Measurements from ENCODE around the gene CLCN3. TPM values are rescaled to one million over a fixed set of nuclear protein-coding genes. Genes with fewer than 3 reads are reported as not detected.
"Not testable (repeated sequence)": the region's sequence is repeated elsewhere in the genome, so short reads cannot be mapped to it uniquely, and the experiment has no call there.

Gene CLCN3
- total RNA-seq, 1 donor from 2014 or later, result 19.6 TPM

DNA sequence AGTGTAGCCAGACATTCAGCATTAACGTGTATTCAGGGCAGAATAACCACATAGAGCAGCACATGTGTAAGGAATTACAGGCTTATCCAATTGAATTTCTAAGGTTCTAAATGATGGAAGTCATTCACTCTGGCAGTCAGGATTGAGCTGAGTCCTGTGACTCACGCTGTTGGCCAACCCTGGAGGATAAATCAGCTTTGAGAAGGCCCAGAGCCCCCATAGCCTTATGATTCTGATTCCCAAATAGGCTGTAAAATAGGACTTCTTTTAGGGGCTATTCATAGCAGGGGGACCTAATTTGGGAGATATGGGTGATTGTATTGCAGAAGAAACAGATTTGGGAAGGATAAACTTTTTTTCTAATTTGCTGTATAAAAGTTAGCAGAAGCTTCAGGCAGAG is 145.5 kb downstream of the CLCN3 start:
- TF ChIP-seq, protein P1, sequence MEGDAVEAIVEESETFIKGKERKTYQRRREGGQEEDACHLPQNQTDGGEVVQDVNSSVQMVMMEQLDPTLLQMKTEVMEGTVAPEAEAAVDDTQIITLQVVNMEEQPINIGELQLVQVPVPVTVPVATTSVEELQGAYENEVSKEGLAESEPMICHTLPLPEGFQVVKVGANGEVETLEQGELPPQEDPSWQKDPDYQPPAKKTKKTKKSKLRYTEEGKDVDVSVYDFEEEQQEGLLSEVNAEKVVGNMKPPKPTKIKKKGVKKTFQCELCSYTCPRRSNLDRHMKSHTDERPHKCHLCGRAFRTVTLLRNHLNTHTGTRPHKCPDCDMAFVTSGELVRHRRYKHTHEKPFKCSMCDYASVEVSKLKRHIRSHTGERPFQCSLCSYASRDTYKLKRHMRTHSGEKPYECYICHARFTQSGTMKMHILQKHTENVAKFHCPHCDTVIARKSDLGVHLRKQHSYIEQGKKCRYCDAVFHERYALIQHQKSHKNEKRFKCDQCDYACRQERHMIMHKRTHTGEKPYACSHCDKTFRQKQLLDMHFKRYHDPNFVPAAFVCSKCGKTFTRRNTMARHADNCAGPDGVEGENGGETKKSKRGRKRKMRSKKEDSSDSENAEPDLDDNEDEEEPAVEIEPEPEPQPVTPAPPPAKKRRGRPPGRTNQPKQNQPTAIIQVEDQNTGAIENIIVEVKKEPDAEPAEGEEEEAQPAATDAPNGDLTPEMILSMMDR (IDR thresholded peaks at IDR 0.05), result no peak
- TF ChIP-seq POLR2AphosphoS5 (IDR thresholded peaks at IDR 0.05; ENCODE audit: insufficient read depth in 1 of 2, low read depth in 1 of 2) (no peak), POLR2A (IDR thresholded peaks at IDR 0.05) (no peak)

DNA sequence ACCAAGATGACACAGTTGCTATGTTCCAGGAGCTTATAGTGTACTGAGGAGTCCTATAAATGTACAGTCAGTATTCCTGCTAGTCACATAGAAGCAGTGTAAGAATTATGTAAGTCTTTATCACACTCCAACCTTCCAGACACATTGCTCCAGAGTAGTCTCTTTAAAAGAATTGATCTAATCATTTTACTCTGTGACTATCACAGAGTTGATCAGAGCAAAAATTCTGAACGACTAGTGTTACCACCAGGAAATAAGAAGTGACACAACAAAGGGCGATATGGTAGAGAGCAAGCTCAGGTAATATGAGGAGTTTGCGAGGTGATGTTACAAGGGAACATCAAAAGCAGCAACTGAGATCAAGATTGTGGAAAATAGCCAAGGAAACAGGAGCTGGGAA is 146.4 kb downstream of the CLCN3 start:
- Histone ChIP-seq H3K36me3 (no peaks in the 10 kb centered on the region), H3K27me3 (no peaks in the 10 kb centered on the region), H3K4me3 (no peak overlapping the region), H3K4me1 (no peaks in the 10 kb centered on the region), H3K9me3 (no peaks in the 10 kb centered on the region), H3K27ac (no peak overlapping the region)
- DNase-seq (ENCODE audit: extremely low spot score in 2 of 2), result no peak
- TF ChIP-seq, protein P1 (IDR thresholded peaks at IDR 0.05), result no peak
- TF ChIP-seq POLR2AphosphoS5 (IDR thresholded peaks at IDR 0.05; ENCODE audit: insufficient read depth in 1 of 2, low read depth in 1 of 2) (no peak), POLR2A (IDR thresholded peaks at IDR 0.05) (no peak)
- intact Hi-C loops (cut with DNase I), result no loop called here

More for the DNA sequence above, 145.5 kb downstream of the CLCN3 start:
- Histone ChIP-seq H3K4me3 (no peak overlapping the region), H3K4me1 (no peaks in the 10 kb centered on the region), H3K9me3 (no peaks in the 10 kb centered on the region), H3K27ac (no peak overlapping the region), H3K36me3 (no peaks in the 10 kb centered on the region), H3K27me3 (no peaks in the 10 kb centered on the region)
- intact Hi-C loops (cut with DNase I), result no loop called here
- DNase-seq (ENCODE audit: extremely low spot score in 2 of 2), result no peak

DNA sequence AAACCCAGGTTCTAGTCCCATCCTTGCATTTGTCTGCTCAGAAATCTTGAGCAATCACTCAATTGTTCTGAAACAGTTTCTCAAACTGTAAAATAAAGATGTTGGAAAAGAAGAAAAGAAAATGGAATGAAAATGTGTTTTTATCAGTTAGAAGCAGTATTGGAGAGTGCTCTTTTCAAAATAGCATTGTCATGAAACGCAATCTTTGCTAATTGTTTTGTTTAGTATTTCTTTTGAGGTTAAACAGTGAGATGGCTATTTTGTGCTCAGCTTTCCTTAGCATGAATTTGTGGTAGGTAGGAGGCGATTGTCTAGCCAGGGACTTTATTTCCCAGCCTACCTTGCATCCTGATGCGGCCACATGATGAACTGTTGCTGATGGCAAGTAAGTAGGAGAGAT is 148.0 kb downstream of the CLCN3 start:
- intact Hi-C loops (cut with DNase I), result no loop called here
- Histone ChIP-seq H3K36me3 (no peaks in the 10 kb centered on the region), H3K27ac (no peak overlapping the region), H3K4me1 (no peaks in the 10 kb centered on the region), H3K4me3 (no peak overlapping the region), H3K27me3 (no peaks in the 10 kb centered on the region), H3K9me3 (no peaks in the 10 kb centered on the region)
- no peak for DNase-seq (ENCODE audit: extremely low spot score in 2 of 2)
- TF ChIP-seq POLR2AphosphoS5 (IDR thresholded peaks at IDR 0.05; ENCODE audit: insufficient read depth in 1 of 2, low read depth in 1 of 2) (no peak), POLR2A (IDR thresholded peaks at IDR 0.05) (no peak)
- TF ChIP-seq, protein P1 (IDR thresholded peaks at IDR 0.05), result no peak

DNA sequence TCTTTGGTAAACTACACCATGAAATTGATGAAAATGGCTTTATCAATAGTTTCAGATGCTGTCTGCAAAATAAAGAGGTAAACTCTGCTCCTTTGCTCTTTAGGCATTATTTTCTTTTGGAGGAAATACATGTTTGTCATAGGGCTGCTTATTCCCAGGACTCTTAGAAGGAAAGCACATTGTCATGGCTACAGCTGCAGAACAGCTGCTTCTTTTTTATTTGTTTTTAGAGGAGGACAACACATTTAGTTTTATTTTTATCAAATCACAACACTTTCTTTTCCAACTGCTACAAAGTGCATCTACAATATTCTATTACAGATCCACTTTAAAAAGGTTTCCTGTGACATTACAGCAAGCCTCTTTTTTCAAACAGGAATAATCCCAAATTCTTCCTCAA is 150.0 kb downstream of the CLCN3 start:
- TF ChIP-seq POLR2AphosphoS5 (IDR thresholded peaks at IDR 0.05; ENCODE audit: insufficient read depth in 1 of 2, low read depth in 1 of 2), result no peak
- TF ChIP-seq, protein P1 (IDR thresholded peaks at IDR 0.05), result no peak
- TF ChIP-seq POLR2A (IDR thresholded peaks at IDR 0.05), result no peak
- H3K27ac ChIP-seq, result peak overlapping the region; percentile 66
- H3K27me3 ChIP-seq, result no peaks in the 10 kb centered on the region
- H3K36me3 ChIP-seq, result no peaks in the 10 kb centered on the region
- intact Hi-C loops (cut with DNase I), result no loop called here
- H3K9me3 ChIP-seq, result no peaks in the 10 kb centered on the region
- no peak for DNase-seq (ENCODE audit: extremely low spot score in 2 of 2)
- H3K4me3 ChIP-seq, result no peak overlapping the region
- H3K4me1 ChIP-seq, result peaks cover 9% of the 10 kb centered on the region

DNA sequence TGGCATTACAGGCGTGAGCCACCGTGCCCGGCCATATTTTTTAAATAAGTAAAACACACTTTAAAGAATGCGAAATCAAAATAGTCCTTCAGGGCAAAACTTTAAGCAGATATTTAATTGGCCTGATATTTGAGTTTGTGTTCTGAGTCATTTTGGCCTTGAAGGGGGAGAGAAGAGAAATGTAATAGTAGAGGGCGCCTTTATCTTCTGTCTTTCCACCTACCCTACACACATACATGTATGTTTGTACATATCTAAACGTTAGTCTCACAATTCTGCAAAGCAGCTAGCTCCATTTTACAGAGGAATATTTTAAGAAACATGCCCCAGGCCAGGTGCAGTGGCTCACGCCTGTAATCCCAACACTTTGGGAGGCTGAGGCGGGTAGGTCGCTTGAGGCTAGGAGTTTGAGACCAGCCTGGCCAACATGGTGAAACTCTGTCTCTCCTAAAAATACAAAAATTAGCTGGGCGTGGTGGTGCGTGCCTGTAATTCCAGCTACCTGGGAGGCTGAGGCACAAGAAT is 151.2 kb downstream of the CLCN3 start:
- H3K4me1 ChIP-seq; H3K4me3 ChIP-seq; H3K27me3 ChIP-seq; intact Hi-C loops (cut with DNase I); H3K36me3 ChIP-seq; H3K9me3 ChIP-seq; DNase-seq (ENCODE audit: extremely low spot score in 2 of 2): not testable (repeated sequence)
- H3K27ac ChIP-seq, result peak overlapping the region; percentile 66

Other genes starting within 250 kb of the CLCN3 start
- gene NEK1, start 8.0 kb upstream of the CLCN3 start, total RNA-seq, result 14.7 TPM
- gene HPF1, start 137.4 kb downstream of the CLCN3 start, total RNA-seq, result 15.2 TPM

All from vagina (tissue), 2 donors.